ENCODE measurements around the gene PKHD1.
A peak's percentile ranks its signal among the peaks of the same experiment; 100 is the strongest.

Gene PKHD1

DNA sequence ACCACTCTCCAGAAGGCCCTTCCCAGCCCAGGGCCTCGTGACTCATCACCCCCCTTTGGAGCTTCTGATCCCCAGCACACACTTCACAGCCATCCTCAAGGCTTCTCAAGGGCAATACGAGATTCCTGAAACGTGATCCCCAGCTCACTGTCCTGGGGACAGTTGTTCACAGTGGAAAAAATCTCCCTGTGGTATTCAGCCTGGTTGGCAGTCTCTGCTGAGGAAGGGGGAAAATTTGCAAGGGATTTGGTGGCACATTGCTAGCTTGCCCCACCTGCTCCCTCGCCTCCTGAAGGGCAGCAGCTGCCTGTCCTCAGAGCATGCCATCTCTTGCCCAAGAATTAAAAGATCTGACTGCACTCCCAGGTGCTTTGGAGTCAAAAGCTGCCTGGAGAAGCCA lies 20.7 kb upstream of the PKHD1 start:
- DNase-seq (ENCODE audit: extremely low read depth in 1 of 2, low read depth in 1 of 2), result no peak

DNA sequence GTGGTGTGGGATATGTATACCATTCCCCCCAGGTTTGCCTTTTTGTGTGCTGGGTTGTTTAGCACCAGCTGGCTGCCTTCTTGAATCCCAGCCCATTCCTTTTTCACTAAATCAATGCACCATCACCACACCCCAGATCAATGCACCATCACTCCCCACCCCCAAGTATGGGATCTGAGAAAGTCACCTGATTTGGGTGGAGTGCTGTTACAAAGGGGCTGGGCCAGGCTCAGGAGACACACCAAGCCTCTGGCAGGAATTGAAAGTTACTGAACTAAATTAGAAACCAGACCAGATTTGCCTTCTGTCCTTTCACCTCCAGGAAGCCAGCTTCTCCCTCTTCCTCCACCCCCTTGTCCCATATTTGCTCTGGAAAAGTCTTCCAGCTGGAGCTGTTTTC lies 19.6 kb upstream of the PKHD1 start:
- no peak for DNase-seq (ENCODE audit: extremely low read depth in 1 of 2, low read depth in 1 of 2)

DNA sequence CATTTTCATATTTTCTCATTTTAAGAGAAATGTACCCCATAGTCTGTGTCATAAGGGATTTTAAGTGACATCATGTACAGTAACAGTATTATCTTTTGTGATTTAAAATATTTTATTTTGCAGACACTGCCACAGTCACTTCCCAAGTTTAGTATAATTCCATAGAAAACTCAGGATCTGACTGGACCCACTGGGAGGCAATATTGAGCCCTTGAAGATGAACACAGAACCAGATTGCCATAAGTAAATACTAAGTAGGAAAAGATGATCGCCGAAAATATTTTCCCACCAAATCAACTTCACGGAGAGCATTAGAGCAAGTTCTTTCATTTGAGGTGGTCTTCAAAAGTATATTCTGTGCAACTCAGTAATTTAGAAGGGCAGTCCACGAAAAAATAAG lies 17.6 kb upstream of the PKHD1 start:
- no peak for DNase-seq (ENCODE audit: extremely low read depth in 1 of 2, low read depth in 1 of 2)

DNA sequence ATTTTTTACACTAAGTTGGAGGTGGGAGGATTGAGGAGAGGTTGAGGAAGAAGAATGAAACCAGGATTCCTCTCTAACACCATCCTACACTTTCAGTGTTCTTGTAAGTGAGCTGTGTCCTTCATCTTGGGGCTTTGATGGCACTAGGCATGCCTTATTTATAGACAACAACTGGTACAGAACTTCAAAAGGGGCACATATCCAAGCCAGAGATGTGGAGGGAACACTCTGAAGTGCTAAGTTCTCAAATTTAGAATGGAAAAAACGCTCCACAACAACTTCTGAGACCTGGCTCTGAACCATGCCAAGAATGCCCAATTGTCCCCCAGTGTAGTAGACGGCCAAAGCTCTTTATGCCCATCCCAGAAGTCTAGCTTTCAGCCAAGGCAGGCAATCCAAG lies 16.2 kb upstream of the PKHD1 start:
- no peak for DNase-seq (ENCODE audit: extremely low read depth in 1 of 2, low read depth in 1 of 2)

DNA sequence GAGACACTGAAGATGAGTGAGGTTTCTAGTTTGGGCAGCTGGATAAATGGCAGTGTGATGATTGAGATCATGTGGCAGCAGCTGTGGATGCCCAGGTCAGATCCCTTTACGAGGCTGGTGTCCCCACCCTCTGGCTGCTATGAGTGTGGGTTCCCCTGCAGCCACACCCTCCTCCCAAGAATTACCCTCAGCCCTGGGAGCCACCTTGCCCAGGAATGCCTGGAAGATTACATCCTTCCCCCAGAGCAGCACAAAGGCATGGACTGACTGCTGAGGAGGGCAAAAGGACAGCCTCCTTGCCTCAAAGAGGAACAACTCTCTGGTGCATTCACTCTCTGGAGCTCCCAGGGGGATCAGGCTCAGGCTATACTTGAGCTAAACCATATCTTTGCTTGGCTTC lies 15.0 kb upstream of the PKHD1 start:
- DNase-seq (ENCODE audit: extremely low read depth in 1 of 2, low read depth in 1 of 2), result no peak

DNA sequence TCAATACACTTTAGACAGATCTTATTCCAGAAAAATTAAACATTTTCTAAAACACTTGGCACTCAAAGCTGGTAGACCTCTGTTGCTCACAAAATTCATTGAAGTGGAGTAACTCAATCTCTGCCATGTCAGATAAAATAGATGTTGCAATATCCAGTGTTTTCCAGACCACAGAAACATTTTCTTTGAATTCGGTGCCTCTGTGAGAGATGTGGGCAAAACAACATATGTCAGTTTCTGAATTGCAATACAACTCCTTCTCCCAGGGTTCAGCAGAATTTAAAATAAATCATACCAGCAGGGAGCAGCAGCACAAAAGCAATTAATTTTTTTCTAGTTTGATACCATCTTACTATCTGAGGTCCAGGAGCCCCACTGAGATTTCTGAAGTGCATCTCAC lies 11.3 kb upstream of the PKHD1 start:
- DNase-seq (ENCODE audit: extremely low read depth in 1 of 2, low read depth in 1 of 2), result no peak

DNA sequence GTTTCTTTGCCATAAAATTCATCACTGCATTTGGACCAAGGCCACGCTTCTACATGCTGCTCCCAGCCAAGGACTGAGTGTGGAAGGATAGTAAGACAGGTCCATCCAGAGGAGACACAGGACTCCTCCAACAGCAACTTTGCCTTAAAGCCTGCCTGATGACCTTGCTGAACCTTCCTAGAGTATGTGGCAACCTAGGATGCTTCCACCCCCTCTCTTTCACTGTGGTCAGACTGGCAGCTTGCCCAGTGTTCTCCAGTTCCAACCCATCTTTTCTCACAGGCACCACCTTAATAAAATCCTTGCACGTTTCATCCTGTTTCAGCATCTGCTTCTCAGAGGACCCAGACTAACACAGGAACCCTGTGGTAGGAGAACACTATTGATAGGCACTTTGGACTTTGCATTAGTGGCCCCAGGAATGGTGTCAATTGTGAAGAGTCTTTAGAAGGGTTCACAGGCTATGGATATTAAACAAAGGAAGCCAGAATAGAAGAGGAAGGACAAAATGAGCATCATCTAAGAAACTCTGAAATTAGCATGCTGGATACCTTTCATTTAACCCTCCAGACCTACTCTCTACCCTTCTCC lies 2.4 kb upstream of the PKHD1 start:
- no peak for DNase-seq (ENCODE audit: extremely low read depth in 1 of 2, low read depth in 1 of 2)

DNA sequence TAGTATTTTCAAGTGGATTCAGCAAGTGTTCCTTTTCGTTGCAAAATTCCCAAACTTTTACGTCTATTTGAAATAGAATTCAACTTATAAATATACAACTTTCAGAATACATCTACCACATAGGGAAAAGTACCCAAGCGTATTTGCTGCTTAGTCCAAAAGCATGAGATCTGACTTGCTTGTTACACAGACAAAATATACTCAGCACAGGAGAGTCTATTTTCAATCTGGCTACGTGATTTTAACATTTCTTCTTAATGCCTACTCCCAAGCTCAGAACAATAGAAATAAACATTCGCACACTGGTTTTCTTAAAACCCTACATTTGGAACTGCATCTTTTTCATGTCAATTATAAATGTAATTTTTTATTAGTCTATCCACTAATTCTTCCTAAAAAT lies 672 bp downstream of the PKHD1 start:
- DNase-seq (ENCODE audit: extremely low read depth in 1 of 2, low read depth in 1 of 2), result no peak

DNA sequence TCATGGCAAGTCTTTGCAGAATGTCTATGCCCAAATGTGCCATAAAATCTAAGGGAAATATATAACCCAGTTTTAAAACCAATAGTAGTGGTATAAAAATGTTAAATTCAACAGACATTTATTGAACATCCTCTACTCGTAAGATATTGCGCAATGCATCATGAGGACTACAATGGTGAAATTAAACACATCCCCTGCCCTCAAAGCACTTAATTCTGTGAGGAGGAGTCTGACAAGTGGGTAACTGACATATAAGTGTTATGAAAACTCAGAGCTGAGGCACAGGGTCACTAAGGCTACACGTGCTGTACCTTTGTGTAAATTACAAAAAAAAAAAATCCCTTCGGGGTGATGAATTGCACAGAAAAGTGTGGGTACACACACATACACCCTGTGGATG lies 6.2 kb downstream of the PKHD1 start:
- no peak for DNase-seq (ENCODE audit: extremely low read depth in 1 of 2, low read depth in 1 of 2)

DNA sequence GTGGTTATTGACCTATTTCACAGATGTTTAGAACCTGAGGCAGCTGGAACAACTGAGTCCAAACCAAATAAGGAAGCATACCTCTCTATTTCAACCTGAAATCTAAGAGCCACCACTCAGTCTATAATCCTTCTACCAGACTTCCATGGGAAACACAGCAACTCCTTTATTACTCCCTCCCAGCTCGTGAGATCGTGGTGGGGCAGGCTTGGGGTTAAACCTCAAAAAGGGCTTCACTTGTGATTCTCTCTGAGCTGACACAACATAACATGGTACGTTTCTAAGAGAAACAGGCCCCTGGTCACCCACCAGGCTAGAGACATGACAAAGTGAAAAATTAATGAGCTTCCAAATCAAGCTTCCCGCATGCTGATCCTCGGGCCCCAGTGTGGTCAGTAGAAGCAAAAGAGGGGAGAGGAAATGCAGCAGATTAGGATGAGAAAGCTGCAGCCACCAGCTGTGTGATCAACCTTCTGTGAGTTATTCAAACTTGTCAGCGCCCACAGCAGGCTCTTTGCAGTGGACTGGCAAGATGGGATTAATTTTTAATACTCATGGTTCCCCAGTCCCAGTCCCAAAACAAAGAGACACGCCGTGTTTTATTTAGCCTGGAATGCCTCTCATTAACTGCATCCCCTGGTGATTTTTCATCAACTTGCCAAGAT lies 9.3 kb downstream of the PKHD1 start:
- DNase-seq (ENCODE audit: extremely low read depth in 1 of 2, low read depth in 1 of 2), result no peak

DNA sequence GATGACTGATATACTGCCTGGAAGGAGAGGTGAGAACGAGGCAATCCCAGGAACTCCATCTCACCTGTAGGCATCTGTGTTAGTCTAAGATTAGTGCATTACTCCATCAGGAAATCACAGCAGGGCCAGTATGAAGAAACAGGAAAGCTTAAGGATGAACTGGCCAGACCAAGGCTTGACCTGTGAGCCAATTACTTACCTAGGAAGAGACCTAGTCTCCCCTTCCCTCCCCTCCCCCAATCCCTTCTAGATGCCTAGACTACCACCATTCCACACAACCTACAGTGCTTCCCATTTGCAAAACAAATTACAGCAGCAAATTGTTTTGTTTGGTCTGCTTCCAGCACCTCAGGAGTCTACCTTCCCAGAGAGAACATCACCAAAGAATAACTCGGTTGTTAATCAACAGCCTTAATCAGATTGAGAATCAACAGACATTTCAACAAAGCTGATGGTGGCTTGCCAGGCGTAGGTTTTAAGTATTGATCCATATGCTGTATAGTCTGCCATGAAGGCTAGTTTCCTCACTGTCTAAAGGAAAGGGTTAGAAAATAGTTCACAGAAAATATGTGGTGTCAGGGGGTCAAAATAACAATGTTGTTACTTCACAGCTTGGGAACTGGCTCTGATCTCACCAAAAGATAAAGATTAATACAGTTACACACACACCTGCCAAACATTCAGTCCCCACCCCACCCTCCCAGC lies 10.1 kb downstream of the PKHD1 start:
- DNase-seq (ENCODE audit: extremely low read depth in 1 of 2, low read depth in 1 of 2), result no peak

DNA sequence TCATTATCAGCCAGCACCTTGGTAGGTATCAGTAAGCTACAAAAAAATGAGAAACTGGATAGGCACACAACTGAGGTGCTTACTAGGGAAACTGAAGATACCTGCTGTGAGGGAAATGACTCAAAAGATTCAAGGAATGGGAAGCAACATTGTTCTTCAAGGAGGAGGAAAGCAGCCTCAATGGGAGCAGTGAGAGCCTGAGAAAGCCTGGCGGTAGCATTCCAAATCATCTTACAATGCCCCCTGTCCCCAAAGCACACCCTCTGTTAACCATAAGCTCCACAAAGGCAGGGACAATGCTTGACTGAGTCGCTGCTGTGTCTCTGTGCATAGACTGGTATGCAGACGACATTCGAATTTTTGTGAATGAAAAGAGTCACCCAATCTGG lies 10.6 kb downstream of the PKHD1 start:
- no peak for DNase-seq (ENCODE audit: extremely low read depth in 1 of 2, low read depth in 1 of 2)

DNA sequence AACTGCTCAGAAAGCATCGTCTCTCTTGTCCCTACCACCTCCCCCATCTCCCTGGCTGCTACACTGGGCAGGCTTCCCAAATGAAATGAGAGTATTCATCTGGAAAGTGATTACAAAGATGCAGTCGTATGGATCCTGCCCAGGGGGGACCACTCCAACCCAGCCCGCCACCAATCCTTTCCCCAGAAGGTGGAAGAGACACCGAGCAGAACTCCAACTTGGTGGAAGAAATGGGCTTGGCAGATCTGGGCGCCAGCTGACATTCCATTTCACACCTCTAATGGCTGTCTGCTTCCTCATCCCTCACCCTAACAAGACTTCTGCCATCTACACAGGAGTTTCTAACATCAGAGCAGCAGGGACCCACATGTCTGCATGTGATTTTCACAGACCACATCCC lies 12.7 kb downstream of the PKHD1 start:
- DNase-seq (ENCODE audit: extremely low read depth in 1 of 2, low read depth in 1 of 2), result no peak

DNA sequence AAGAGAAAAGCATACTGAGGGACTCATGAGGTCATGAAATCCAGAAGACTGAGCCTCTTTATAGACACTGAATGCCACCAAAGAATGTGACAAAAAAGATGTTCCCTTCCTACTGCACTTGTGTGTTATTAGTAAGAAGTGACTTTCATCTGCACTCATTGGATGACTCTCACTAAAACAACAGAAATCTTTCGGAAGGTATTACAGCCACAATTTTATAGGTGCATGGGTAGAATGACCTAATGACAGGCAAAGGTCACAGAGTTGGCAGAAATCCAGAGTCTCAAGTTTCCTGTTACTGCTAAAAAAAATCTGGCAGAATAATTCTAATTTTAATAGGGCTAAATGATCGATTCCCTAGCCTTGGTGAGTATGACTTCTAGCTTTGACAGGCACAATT lies 13.3 kb downstream of the PKHD1 start:
- no peak for DNase-seq (ENCODE audit: extremely low read depth in 1 of 2, low read depth in 1 of 2)

DNA sequence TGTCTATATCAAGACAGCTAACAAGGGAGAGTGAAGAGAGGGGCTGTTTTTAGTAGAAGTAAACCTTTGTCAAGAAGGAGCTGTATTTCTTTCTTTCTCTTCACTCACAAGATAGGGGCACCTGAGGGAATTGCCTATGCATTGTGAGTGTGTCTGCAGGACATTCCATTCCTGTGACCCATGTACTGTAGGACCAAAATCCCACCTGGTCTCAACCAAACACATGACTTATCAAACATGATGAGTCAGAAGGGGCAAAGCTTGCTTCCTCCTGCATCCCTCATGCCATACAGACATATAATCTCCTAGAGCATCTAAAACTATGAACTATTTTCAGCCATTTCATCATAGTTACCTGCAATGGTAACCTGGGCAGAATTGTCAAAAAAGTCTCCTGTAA lies 21.8 kb downstream of the PKHD1 start:
- no peak for DNase-seq (ENCODE audit: extremely low read depth in 1 of 2, low read depth in 1 of 2)

DNA sequence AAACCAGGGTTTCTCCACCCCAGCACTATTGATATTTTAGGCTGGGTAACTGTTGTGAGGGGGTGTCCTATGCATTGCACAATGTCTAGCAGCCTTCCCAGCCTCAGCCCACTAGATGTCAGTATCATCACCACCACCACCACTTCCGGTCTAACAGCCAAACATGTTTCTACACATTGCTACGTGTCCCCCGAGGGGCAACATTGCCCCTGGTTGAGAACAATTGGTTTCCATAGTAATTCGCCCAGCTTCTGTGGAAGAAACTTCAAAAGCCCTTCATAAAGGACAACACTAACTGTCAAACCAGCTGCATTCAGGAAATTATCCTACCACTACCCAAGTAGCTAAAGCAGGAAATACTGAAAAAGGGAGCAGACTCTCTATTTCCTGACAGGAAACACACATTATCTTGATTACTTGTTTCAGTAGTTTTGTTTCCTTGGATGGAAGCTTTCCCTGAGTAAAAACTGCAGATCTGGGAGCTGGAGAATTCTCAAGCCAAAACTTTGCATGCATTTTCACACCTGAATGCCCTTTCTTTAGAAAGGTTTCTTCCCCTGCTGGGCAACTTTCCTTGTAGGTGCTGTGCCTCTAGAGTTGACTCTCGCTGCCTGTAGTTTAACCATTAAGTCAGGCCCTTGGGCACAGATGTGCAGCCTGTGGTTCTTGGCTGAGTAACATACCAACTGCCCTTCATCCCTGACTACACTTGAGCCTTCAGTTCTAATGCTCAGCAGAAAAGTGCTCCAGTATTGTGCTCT lies 23.6 kb downstream of the PKHD1 start:
- DNase-seq (ENCODE audit: extremely low read depth in 1 of 2, low read depth in 1 of 2), result peak in 1 of 2 donors; percentile 56

DNA sequence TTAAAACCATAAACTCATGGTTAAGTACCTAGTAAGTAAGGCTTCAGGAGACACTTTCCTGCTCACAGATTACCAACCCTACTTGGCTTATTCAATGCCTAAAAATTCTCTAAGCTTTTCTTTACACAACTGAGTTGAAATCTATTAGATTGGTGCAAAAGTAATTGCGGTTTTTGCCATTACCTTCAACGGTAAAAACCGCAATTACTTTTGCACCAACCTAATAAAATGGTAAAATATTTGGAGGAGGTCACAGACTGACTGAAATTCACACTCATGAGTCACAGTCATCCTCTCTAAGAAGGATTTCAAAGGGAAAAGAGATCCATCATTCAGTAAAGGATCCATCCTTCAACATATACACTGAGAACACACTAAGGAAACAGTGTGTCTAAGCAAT lies 25.9 kb downstream of the PKHD1 start:
- no peak for DNase-seq (ENCODE audit: extremely low read depth in 1 of 2, low read depth in 1 of 2)

DNA sequence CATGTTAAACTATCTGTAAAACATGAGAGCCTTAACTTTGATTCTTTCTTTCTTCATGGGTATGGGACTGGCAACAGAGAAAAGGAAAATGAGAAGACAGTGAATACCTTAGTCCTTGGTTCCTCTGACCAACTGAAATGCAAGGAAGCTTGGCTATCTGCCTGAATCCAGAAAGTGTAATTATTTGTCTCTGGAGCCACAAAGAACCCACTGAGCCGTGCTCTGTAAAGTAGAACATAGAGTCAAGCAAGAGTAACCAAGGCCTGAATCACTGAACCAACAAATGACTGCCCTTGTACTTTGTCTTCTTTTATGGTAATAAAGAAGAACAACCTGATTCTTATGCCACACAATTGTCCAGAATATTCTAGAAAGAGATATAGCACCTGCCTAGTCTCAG lies 27.6 kb downstream of the PKHD1 start:
- DNase-seq (ENCODE audit: extremely low read depth in 1 of 2, low read depth in 1 of 2), result no peak

DNA sequence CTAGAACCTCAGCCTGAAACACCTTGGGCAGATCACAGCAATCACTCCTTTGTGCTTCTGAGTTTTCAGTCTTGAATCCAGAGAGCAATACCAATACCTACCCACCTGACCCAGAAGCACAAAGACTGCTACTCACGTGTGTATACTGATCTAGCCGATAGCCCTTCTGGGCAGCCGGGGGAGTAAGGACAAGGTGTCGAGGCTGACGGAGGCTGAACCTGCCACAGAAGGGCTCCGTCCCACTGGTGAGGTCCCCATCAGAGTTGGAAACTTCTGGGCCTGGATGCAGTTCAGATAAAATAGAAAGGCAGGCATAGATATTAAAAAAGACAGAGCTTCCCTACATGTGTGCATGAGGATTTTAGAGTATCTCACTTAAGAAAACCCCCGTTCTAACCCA lies 32.0 kb downstream of the PKHD1 start:
- DNase-seq (ENCODE audit: extremely low read depth in 1 of 2, low read depth in 1 of 2), result no peak

DNA sequence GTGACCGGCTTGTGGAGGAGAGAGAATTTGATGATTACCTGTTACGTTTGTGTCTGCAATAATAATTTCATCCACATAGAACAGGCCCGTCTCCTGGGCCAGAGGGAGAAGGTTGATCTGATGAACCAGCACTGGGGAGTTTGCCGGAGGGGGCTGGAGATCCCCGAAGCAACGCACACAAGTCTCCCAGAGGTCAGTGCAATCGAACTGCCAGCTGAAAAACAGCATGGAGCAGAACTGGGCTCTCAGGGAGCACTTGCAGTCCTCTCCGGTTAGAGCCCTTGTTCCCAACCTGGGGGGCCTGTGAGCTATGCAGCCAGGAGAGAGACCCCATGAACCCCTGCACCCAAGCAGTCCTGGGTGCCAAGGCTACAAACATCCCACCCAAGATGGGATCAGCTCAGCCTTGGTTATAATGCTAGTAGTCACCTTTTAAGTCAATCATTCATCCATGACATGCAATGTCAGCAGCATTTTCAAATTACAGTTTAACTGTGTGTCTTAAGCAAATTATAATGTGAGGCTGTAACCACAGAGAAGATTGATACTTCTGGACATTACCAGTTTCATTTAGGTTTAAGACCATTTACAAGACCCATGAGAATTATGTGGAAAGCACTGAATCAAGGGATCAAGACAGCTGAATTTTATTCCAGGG lies 34.2 kb downstream of the PKHD1 start:
- DNase-seq (ENCODE audit: extremely low read depth in 1 of 2, low read depth in 1 of 2), result no peak

DNA sequence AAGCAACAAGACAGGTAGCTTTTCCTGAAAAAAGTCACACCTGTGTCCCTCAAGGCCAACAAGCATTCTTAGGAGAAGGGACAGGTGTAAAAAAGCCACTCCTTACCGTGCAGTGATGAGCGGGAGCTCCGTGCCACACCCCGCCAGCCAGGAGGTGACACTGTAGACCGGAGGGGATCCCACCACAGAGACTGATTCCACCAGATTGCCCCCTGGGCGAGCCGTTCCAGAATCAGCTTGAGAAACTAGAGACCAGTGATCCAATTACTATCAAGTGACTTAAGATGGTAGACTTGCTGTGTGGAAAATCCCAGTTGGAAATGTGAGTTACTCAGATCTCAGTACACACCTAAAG lies 37.4 kb downstream of the PKHD1 start:
- DNase-seq (ENCODE audit: extremely low read depth in 1 of 2, low read depth in 1 of 2), result no peak
